HCT116 (cell line): ENCODE measurements around the gene MYO1B.

Experiments used
- CTCF ChIP-seq, 3 experiments: fragments of 200-600 bp in 1 of 3; sonication (generic) in 1 of 3; IDR thresholded peaks in 2 of 3; conservative IDR thresholded peaks in 1 of 3; 2 replicates each; pipeline ENCODE4 v1.5.1; 2012 to 2017; ENCODE audit warnings: low read depth in 2 of 3, low read length in 2 of 3, antibody characterized with exemption in 1 of 3, borderline replicate concordance in 1 of 3, control low read depth in 1 of 3, mild to moderate bottlenecking in 1 of 3, mixed read lengths in 1 of 3, mixed run types in 1 of 3, moderate library complexity in 1 of 3; ENCODE audit not compliant: insufficient read depth in 1 of 3
- ELF1 ChIP-seq: IDR thresholded peaks from 2 replicates; pipeline ENCODE4 v1.6.1; 2012; ENCODE audit warnings: low read depth, borderline replicate concordance
- RAD21 ChIP-seq: IDR thresholded peaks from 2 replicates; pipeline ENCODE4 v1.6.1; 2012; ENCODE audit warnings: low read depth, mild to moderate bottlenecking

GRCh38 chr2:191265311-191266170 is 20.3 kb downstream of the MYO1B start:
- TF ChIP-seq RAD21 = no peak
- TF ChIP-seq CTCF (IDR thresholded peaks at IDR 0.05 in 2 of 3, conservative IDR thresholded peaks at IDR 0.05 in 1 of 3; ENCODE audit: borderline replicate concordance in 1 of 3, insufficient read depth in 1 of 3, low read depth in 2 of 3, low read length in 2 of 3) = no peak
- no peak for TF ChIP-seq ELF1
